ENCODE measurements around the gene SRRM1. TPM values are rescaled to one million over a fixed set of nuclear protein-coding genes. Genes with fewer than 3 reads are reported as not detected.

Gene SRRM1, protein sequence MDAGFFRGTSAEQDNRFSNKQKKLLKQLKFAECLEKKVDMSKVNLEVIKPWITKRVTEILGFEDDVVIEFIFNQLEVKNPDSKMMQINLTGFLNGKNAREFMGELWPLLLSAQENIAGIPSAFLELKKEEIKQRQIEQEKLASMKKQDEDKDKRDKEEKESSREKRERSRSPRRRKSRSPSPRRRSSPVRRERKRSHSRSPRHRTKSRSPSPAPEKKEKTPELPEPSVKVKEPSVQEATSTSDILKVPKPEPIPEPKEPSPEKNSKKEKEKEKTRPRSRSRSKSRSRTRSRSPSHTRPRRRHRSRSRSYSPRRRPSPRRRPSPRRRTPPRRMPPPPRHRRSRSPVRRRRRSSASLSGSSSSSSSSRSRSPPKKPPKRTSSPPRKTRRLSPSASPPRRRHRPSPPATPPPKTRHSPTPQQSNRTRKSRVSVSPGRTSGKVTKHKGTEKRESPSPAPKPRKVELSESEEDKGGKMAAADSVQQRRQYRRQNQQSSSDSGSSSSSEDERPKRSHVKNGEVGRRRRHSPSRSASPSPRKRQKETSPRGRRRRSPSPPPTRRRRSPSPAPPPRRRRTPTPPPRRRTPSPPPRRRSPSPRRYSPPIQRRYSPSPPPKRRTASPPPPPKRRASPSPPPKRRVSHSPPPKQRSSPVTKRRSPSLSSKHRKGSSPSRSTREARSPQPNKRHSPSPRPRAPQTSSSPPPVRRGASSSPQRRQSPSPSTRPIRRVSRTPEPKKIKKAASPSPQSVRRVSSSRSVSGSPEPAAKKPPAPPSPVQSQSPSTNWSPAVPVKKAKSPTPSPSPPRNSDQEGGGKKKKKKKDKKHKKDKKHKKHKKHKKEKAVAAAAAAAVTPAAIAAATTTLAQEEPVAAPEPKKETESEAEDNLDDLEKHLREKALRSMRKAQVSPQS
- 84.3 TPM for total RNA-seq

DNA sequence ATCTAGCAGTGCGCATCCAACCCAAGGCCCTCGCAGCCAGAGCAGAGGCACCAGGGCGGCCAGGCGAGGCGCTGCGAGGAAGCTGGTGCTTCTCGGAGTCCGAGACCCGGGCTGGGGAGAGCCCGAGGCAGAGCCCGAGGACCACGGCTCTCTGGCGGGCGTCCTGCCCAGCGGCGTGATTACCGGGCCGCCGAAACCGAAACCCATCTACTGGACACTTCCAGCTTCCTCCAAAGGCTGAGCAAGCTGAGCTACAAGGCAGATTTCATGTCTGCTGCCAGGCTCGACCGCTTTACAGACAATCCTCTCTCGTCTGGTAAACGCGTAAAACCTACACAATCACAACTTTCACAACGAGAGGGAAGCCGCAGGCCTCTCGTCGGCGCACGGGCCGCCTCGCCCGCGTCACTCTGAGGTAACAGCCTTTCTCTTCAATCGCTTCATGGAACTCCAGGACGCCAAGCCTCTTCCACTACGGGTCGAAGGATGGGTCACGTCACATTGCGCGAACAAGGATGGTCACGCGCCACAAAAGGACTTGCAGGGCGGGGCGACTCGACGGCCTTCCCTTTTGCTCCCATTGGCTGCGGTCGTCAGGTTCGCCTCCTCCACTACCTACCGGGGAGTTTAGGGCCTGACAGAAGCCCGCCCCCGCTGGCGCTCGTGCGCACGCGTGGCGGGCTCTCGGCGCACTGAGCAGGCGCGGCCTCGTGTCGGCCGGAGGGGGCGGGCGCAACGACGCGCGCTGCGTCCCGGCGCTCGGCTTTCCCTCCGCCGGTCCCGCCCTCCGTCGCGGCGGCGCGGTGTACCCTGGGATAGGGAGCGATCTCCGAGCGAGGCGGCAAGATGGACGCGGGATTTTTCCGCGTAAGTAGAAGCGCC lies at the start of gene SRRM1:
Gene SRRM1, plus strand, starts transcription at position 822 of the 882 bp plus-strand sequence. Its CDS starts 25 bp downstream, at position 847.
- DNase-seq (ENCODE audit: low spot score) = peak; percentile 100

DNA sequence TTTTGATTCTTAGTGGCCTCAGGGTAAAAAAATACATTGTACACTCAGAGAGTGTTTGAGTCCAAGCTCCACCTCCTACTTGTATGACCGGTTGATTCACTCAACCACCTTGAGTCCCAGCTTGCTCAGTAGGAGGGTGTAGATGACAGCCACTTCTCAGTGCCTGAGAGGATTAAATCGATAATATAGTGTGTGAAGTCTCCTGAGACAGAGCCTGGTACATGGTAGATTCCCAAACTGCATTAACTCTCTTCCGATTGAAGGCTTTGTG lies 48.8 kb upstream of the SRRM1 start:
- DNase-seq (ENCODE audit: low spot score) = peak; percentile 63

DNA sequence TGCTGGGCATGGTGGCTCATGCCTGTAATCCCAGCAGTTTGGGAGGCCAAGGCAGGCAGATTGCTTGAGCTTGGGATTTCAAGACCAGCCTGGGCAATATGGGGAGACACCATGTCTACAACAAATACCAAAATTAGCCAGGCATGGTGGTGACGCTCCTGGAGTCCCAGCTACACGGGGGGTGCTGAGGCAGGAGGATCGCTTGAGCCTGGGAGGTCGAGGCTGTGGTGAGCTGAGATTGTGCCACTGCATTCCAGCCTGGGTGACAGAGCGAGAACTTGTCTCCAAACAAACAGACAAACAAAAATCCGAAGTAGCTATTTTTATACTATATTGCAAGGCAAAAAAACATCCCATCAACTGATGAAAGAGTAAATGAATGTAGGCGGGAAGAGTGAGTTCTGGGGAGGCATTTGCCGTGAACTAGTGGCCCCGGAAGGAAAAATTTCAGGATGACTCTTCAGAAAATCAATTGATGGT lies 46.7 kb upstream of the SRRM1 start:
- DNase-seq (ENCODE audit: low spot score) = no peak

DNA sequence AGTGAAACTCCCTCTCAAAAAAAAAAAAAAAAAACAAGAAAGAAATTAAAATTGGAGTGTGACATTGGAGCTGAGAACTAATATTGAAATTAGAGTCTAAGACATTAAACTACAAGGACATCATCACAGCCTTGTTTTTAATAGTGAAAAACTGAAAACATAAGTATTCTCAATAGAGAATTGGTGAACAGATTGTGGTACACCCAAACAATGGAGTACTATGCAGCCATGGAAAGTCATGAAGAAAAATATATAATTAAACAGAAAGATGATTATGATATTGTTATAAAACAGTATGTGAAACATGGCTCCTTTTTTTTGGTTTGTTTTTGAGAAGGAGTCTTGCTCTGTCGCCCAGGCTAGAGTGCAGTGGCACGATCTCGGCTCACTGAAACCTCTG lies 43.8 kb upstream of the SRRM1 start:
- DNase-seq (ENCODE audit: low spot score) = no peak

DNA sequence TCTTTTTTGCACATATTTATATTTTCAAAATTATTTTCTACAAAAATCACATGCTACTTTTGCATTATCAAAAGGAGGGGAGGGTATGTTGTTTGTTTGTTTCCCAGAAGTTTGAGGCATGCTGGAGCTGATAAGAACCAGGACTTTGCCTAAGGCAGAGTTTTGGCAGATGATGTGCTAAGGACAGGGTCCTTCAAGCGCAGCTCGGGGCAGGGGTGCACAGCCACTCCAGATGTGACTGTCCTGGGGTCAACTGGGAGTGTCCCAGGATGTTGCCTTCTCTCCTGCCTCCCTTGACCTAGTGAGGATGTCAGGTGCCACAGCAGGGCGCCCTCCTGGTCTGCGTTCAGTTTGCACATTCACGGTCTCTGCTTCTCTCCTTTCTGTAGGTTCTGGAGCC lies 42.6 kb upstream of the SRRM1 start:
- no peak for DNase-seq (ENCODE audit: low spot score)

DNA sequence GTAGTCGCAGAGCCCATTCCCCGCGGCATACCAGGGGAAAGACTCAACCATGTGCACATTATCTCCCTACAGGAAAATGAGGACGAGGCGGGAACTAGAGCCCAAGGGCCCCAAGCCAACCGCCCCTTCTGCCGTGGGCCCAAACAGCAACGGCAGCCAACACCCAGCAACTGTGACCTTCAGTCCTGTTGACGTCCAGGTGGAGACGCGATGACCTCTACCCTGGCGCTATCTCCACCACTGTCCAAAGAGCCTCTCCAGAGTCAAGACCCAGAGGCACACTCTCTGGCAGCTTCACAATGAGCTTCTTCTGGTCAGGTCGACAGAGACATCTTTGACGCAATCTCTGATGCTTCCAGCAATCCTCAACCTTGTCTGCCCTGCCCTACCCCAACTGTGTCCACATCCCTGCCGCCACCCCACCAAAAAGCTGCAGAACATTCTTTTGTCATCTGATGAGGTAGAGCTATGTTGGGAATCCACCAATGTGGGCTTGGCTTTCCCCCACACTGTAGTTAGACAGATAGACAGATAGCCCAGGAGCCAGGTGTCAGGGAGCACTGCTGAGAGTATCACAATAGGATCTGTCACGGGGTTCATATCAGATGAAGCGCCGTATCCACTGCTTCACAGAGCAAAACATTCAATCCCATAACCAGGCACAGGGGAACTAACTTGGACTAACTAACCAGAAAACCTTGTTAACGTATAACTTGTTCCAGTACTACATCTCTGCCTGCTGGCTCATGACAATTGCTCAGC lies 37.4 kb upstream of the SRRM1 start:
- DNase-seq (ENCODE audit: low spot score) = no peak

DNA sequence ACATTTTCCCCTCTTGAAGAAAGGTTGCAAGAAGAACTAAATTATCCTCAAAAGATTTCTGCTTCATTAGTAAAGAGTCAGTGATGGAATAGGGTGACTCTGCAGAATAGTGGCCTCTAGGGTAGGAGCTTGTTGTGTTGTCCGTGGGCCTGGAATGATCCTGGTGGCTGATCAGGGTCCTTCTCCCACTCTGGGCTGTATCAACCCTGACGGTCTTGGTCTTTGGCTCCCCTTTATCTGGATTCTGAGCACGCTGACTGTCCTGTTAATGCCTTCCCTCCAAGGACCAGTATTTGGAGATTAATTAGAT lies 36.9 kb upstream of the SRRM1 start:
- no peak for DNase-seq (ENCODE audit: low spot score)

DNA sequence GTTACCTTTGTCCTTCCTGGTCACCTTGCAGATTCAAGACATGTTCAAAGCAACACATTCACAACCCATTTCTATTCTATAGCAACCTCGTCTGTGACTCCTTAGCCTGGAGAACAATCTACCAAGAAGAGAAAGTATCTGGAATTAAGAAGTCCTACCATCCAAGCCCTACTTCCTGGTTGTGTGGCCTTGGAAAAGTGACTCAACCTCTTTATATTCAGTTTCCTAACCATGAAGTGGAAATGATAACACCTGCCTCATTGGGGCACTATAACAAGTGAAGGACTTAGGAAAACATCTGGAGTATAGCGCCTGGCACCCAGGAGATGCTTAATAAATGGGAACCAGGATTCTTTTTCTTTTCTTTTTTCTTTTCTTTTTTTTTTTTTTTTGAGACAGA lies 36.5 kb upstream of the SRRM1 start:
- no peak for DNase-seq (ENCODE audit: low spot score)

DNA sequence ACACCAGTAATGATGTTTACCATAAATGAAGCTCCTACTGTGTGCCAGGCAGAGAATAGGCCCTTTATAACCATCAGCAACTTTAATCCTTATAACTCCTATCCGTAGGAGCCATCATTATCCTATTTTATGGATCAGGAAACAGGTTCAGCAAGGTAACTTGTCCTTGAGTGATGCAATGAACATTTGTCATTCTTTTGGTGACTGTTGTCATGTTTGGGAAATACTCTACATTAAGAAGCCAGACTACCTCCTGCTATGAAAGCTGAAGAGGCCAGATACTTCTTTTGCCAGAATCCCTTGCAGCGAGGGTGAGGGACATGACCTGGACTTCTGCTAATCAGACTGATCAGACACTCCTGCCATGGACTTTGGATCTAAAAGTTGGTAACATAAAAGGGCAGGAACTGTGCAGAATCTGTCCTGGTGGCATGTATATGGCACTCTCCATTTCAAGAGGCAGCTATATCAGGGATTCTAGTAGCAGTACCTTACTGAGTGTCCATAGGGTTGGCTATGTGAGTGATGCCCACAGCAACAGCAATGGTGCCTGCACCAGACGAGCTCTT lies 33.1 kb upstream of the SRRM1 start:
- peak; percentile 36 for DNase-seq (ENCODE audit: low spot score)

DNA sequence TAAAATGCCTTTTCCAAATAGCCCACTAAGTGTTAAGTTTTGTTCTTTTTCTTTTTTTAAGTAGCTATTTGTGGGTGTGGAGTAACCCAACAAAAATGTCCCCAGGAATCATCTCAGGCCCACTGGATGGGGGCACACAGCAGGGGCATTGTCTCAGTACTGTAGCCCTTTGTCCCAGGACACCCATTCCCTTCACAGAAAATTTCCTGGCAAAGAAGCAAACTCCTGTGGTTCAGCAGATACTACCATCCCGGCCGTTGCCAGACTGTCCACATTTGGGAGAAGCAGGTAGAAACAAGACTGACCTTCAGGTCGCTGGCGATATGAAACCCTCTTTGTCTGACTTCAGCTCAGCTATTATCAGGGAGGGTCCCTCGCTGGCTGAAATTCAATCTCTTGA lies 23.7 kb upstream of the SRRM1 start:
- DNase-seq (ENCODE audit: low spot score) = no peak

DNA sequence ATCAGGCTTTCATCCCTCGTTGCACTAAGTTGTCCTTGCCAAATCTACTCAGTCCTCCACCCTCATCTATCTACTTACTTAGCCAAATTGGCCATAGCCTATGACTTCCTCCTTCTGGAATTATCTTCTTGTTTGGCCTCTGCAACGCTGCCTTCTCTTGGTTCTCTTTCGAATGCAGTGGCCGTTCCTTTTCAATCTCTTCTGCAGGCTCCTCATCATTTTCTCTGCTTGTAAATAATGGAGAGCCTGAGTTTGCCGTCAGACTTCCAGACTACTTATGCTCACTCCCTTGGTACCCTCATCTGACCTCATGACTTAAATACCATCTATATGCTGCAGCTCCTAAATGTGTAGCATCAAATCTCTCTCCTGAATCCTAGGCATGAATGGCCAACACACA lies 22.4 kb upstream of the SRRM1 start:
- DNase-seq (ENCODE audit: low spot score) = no peak

DNA sequence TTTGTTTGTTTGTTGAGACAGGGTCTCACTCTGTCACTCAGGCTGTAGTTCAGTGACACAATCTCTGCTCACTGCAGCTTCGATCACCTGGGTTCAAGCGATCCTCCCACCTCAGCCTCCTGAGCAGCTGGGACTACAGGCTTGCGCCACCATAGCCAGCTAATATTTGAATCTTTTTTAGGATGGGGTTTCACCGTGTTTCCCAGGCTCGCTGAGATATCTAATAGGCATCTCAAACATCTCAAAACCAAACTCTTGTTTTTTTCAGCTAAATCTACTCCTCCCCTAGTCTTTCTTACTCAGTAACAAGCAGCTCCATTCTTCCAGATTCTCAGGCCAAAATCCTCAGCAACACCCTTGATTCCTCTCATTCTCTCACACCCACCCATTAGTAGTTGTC lies 22.0 kb upstream of the SRRM1 start:
- DNase-seq (ENCODE audit: low spot score) = no peak

DNA sequence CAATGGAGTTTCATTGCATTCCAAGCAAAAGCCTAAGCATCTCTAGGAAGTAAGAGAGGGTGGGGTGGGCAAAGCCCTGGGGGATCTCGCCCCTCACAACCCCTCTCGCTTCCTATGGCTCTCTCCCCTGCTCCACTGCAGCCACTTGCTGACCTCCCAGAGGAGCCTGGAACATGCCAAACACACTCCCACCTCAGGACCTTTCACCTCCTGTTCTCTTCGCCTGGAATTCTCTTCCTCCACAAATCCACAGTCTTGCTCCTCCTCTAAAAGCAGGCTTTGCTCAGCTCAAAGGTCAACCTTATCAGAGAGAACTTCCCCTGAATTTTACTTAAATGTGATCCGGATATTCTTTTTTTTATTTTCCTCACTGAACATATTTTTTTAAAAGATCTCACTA lies 20.9 kb upstream of the SRRM1 start:
- no peak for DNase-seq (ENCODE audit: low spot score)

DNA sequence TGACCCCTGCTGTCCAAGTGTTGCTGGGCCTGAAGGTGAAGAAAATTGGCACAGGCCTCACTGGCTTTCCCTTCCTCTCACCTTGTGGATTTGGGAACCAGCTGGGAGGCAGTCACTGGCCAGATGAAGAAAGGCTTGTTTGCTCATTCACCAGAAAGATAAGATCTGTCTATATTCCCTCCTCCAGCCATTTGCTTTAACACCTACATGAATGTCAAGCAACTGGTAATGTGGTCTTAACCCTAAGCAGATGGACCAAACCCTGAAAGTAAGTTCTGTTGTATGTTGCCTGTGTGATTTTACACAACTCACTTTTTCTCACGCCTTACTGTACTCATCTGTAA lies 10.3 kb upstream of the SRRM1 start:
- DNase-seq (ENCODE audit: low spot score) = no peak

DNA sequence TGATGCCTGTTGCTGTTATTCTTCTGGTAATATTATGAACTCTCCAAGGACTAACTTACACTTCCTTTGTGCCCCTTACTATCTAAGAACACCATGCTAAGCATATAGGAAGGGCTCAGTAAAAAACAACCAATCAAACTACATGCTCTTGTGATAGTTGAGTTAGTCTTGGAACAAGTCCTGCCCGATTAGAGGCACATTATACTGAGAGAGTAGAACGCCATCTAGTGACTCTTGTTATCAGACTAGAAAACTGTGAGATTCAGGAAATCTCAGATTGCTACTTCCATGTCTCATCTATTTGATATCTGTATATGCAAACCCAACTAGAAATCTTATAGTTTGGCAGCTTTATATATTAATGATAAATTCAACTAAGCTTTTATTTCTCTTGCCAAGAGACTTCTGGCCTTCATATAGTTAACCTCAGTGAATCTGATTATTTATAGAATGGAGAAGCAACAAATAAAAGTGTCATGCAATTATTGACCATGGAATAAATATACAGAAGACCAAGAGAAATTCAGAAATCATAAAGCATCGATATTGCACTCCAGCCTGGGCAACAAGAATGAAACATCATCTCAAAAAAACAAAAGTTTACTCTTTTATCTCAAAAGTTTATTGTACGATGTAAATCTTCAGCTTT lies 7.8 kb upstream of the SRRM1 start:
- no peak for DNase-seq (ENCODE audit: low spot score)

DNA sequence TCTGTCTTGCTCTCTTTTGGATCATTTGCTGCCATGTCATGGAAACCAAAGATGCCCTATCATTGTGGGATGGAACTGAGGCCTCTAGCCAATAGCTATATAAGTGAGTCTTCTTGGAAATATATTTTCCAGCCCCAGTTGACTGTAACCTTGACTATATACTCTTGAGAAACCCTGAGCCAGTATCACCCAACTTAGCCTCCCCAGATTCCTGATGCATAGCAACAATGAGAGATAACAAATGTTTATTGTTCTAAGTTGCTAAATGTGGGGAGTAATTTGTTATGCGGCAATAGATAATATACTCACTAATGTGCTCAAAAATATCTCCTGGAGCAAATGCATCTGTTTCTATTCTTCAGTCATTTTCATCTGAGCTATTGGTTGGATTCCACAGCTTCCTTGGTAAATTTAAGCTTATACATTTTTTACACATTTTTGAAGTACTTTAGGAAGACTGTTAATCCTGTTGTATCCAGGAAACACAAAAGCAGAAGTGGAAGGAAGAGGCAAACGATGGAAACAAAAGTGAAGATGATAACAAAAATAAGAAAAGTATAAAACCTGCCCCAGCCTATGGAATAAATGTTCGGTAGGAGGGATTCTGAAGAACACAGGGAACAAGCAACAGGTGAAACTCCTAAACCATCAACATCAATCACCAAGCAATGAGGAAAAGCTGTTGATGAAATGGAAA lies 6.3 kb upstream of the SRRM1 start:
- DNase-seq (ENCODE audit: low spot score) = no peak

DNA sequence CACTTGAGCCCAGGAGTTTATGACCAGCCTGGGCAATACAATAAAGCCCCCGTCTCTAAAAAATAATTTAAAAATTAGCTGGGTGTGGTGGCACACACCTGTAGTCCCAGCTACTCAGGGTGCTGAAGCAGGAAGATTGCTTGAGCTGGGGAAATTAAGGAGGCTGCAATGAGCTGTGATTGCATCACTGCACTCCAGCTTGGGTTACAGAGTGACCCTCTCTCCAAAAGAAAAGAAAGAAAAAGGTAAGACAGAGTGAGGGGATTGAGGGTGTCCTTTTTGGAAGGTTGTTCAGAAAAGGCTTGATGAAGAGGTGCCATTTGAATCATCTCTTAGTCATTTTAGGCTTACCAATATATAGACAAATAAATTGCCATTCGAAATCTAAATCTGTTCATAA lies 4.0 kb upstream of the SRRM1 start:
- DNase-seq (ENCODE audit: low spot score) = no peak

DNA sequence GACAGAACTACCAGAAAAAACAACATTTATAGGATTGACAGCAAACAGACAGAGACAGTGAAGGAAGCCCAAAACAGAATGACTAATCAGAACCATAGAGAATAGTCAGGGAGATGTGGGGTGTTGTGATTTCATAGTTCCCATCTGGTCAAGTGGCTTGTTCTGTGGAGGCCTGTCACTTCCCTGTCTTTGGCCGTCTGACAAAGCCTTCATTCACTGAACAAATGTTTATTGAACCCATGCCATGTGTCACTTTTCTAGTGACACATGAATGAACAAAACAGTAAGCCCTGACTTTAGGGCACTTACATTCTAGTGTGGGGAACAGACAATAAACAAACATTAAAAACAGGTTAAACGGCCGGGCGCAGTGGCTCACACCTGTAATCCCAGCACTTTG lies 3.2 kb upstream of the SRRM1 start:
- no peak for DNase-seq (ENCODE audit: low spot score)

DNA sequence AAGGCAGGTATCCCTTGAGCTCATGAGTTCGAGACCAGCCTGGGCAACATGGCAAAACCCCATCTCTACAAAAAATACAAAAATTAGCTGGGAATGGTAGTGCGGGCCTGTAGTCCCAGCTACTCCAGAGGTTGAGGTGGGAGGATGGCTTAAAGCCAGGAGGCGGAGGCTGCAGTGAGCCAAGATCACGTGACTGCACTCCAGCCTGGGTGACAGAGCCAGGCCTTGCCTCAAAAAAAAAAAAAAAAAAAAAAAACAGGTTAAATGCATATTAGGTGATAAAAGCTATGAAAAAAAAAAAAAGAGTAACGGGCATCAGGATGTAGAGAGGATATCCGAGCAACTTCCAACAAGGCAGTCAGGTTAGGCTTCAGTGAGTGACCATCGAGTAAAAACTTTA lies 2.8 kb upstream of the SRRM1 start:
- no peak for DNase-seq (ENCODE audit: low spot score)

DNA sequence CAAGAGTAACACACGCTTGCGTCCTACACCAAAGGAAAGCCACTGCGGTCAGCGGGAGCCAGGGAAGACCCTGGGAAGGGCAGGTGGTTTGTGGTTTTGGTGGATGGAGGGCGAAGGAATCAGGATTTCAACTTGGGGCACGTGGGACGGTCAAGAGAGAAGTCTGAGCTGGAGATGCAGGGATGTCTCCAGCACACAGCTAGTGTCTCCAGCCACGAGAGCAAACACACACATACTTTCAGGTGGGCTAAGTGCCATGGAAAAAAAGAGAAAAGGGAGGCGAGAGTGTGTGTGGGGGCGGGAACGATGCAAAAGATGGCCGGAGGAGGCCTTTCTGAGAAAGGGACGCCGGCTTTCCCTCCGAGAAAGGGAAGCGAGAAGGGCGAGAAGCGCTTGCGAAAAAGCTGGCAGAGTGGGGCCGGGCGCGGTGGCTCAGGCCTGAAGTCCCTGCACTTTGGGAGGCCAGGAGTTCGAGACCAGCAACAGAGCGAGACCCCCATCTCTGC lies 1.4 kb upstream of the SRRM1 start:
- peak; percentile 25 for DNase-seq (ENCODE audit: low spot score)
